Naive thymus-derived CD4-positive, alpha-beta T cell (primary cell): ENCODE measurements around the gene SH2D4B. TPM values are rescaled to one million over a fixed set of nuclear protein-coding genes. Genes with fewer than 3 reads are reported as not detected.
A peak's percentile ranks its signal among the peaks of the same experiment; 100 is the strongest.
"Not testable (repeated sequence)": the region's sequence is repeated elsewhere in the genome, so short reads cannot be mapped to it uniquely, and the experiment has no call there.

Experiments used
- ATAC-seq: fragments of 150-1000 bp; cut with Tn5 transposase; 2 replicates; pipeline ENCODE4 v1.10.0; 2021; ENCODE audit warnings: mild to moderate bottlenecking, moderate library complexity
- CTCF ChIA-PET: fragments of 350-600 bp; sonication (Branson Sonifier 250); formaldehyde crosslinking; loops from one replicate; lab custom pipeline; 2021; ENCODE audit warnings: antibody characterized with exemption; lab: Charles Lee
- POLR2A ChIA-PET: fragments of 350-600 bp; sonication (Branson Sonifier 250); formaldehyde crosslinking; loops from one replicate; lab custom pipeline; 2021; ENCODE audit warnings: antibody characterized with exemption, inconsistent platforms; lab: Charles Lee
- DNase-seq, 9 donors: peaks; one replicate each; pipeline versions ENCODE4 v3.0.0 to v3.0.0-alpha.2; 2020 to 2022; ENCODE audit warnings: mixed read lengths in 1 of 9
- H3K27ac ChIP-seq: one replicate; pipeline ENCODE4 v1.7.0; 2013; ENCODE audit warnings: mild to moderate bottlenecking, low read depth, low read length, moderate library complexity
- H3K27me3 ChIP-seq, 2 donors: one replicate each; pipeline ENCODE4 v1.7.0; 2013; ENCODE audit warnings: low read length in 2 of 2, mild to moderate bottlenecking in 2 of 2, moderate library complexity in 2 of 2; ENCODE audit not compliant: control insufficient read depth in 2 of 2, insufficient read depth in 2 of 2
- H3K36me3 ChIP-seq, 3 experiments: 1 replicate in 2 of 3; 2 replicates in 1 of 3; pipeline ENCODE4 v1.7.0; 2013; ENCODE audit warnings: low read length in 3 of 3, mild to moderate bottlenecking in 3 of 3, moderate library complexity in 1 of 3; ENCODE audit not compliant: insufficient read depth in 3 of 3, control insufficient read depth in 2 of 3
- H3K4me1 ChIP-seq, 2 donors: one replicate each; pipeline ENCODE4 v1.7.0; 2013; ENCODE audit warnings: low read length in 2 of 2, mild to moderate bottlenecking in 2 of 2, moderate library complexity in 1 of 2; ENCODE audit not compliant: control insufficient read depth in 2 of 2, insufficient read depth in 2 of 2
- H3K4me3 ChIP-seq: 2 replicates; pipeline ENCODE4 v1.7.0; 2013; ENCODE audit warnings: mild to moderate bottlenecking, low read length
- H3K9me3 ChIP-seq, 3 experiments: 1 replicate in 2 of 3; 2 replicates in 1 of 3; pipeline ENCODE4 v1.7.0; 2013; ENCODE audit warnings: low read length in 3 of 3; ENCODE audit not compliant: control insufficient read depth in 2 of 3
- H3K27ac Mint-ChIP-seq, 9 donors: one replicate each; pipeline ENCODE4 v1.8.0; 2020 to 2022; ENCODE audit warnings: mixed read lengths in 9 of 9, mild to moderate bottlenecking in 8 of 9, moderate library complexity in 5 of 9, inconsistent platforms in 2 of 9
- H3K27me3 Mint-ChIP-seq, 5 donors: one replicate each; pipeline ENCODE4 v1.8.0; 2021 to 2022; ENCODE audit warnings: mixed read lengths in 5 of 5, mild to moderate bottlenecking in 1 of 5
- H3K36me3 Mint-ChIP-seq, 5 donors: one replicate each; pipeline ENCODE4 v1.8.0; 2020 to 2022; ENCODE audit warnings: mixed read lengths in 5 of 5, mild to moderate bottlenecking in 3 of 5, inconsistent platforms in 1 of 5
- H3K4me1 Mint-ChIP-seq, 7 donors: one replicate each; pipeline ENCODE4 v1.8.0; 2020 to 2022; ENCODE audit warnings: mixed read lengths in 7 of 7, mild to moderate bottlenecking in 3 of 7, inconsistent platforms in 1 of 7
- H3K4me3 Mint-ChIP-seq, 10 donors: one replicate each; pipeline ENCODE4 v1.8.0; 2020 to 2022; ENCODE audit warnings: mild to moderate bottlenecking in 10 of 10, mixed read lengths in 10 of 10, moderate library complexity in 6 of 10, inconsistent platforms in 2 of 10
- H3K9me3 Mint-ChIP-seq, 11 donors: one replicate each; pipeline ENCODE4 v1.8.0; 2020 to 2022; ENCODE audit warnings: mixed read lengths in 11 of 11, mild to moderate bottlenecking in 4 of 11, inconsistent platforms in 1 of 11, moderate library complexity in 1 of 11
- intact Hi-C, 2 donors: fragments of 100-400 bp; cut with micrococcal nuclease; formaldehyde crosslinking; loops; one replicate each; pipeline ENCODE4 v1.15.1; 2023
- polyA plus RNA-seq, 2 donors: library from polyadenylated mRNA; unstranded; fragments of 300-500 nt; fragmentation: Illumina TruSeq; gene quantifications; one replicate each; pipeline ENCODE4 v1.2.3, GENCODE V29; 2021
- total RNA-seq, 6 experiments: library from RNA in 5 of 6; stranded (reverse) in 5 of 6; gene quantifications; 1 replicate in 5 of 6; 2 replicates in 1 of 6; pipeline ENCODE4 v1.2.3 and lab custom pipeline; 2021 to 2026

Gene SH2D4B
- total and polyA plus RNA-seq, 7 experiments from 2014 or later: 0.10 to 0.51 (median 0.14) TPM; not detected in 2

GRCh38 chr10:80529604-80530003 lies 8.1 kb upstream of the SH2D4B start:
- Histone ChIP-seq H3K9me3 (no peaks in the 10 kb centered on the region), H3K27me3 (no peaks in the 10 kb centered on the region), H3K4me1 (peaks cover 39 to 77% of the 10 kb centered on the region in 2 donors), H3K27ac (peak overlapping the region; percentile 60), H3K36me3 (no peaks in the 10 kb centered on the region), H3K4me3 (no peak overlapping the region)
- ATAC-seq (peak; percentile 80), DNase-seq (peak in 7 of 9 donors; percentile 44 to 76 (median 65))
- intact Hi-C loops: loop anchor here (1.0 to 10.0 kb wide), 8 partner anchors 18 to 1085 kb away; partner anchors contain the start of genes ANXA11 (in 1 of the 2) and ZCCHC24 (in 1 of the 2)
- Mint-ChIP-seq H3K36me3 (peaks cover 0 to 22% (median 0%) of the 10 kb centered on the region in 5 donors), H3K4me1 (peaks cover 60 to 82% (median 79%) of the 10 kb centered on the region in 7 donors), H3K27ac (peak overlapping the region; percentile 88 to 97 (median 92)), H3K27me3 (no peaks in the 10 kb centered on the region), H3K4me3 (peak overlapping the region; percentile 56 to 85 (median 73)), H3K9me3 (peaks cover 0 to 2% (median 0%) of the 10 kb centered on the region in 11 donors)
- POLR2A ChIA-PET: interaction anchor here (1.0 to 1.8 kb wide), 4 partner anchors 15 to 65 kb away, joined by 3 to 6 read pairs (median 4); no protein-coding TSS in a partner anchor
- CTCF ChIA-PET: interaction anchor here (0.6 to 3.4 kb wide), 3 partner anchors 18 to 148 kb away, joined by 3 to 22 read pairs (median 4); no protein-coding TSS in a partner anchor

GRCh38 chr10:80530251-80530650 lies 7.5 kb upstream of the SH2D4B start:
- ChIA-PET POLR2A (interaction anchor here (0.6 to 1.3 kb wide), 5 partner anchors 12 to 66 kb away, joined by 3 to 4 read pairs (median 4); no protein-coding TSS in a partner anchor), CTCF (interaction anchor here (0.6 to 3.4 kb wide), 6 partner anchors 18 to 149 kb away, joined by 3 to 22 read pairs (median 4); no protein-coding TSS in a partner anchor)
- H3K9me3 ChIP-seq: no peaks in the 10 kb centered on the region
- no peak overlapping the region for H3K4me3 ChIP-seq
- H3K36me3 ChIP-seq: no peaks in the 10 kb centered on the region
- peak in 6 of 9 donors; percentile 38 to 56 (median 46) for DNase-seq
- no peaks in the 10 kb centered on the region for H3K27me3 ChIP-seq
- H3K4me1 ChIP-seq: peaks cover 39 to 74% of the 10 kb centered on the region in 2 donors
- peaks cover 55 to 77% (median 73%) of the 10 kb centered on the region in 7 donors for H3K4me1 Mint-ChIP-seq
- peaks cover 0 to 22% (median under 1%) of the 10 kb centered on the region in 5 donors for H3K36me3 Mint-ChIP-seq
- no peaks in the 10 kb centered on the region for H3K27me3 Mint-ChIP-seq
- peaks cover 0 to 2% (median 0%) of the 10 kb centered on the region in 11 donors for H3K9me3 Mint-ChIP-seq
- H3K27ac Mint-ChIP-seq: peak overlapping the region; percentile 88 to 97 (median 92)
- peak; percentile 77 for ATAC-seq
- intact Hi-C loops: loop anchor here (1.0 to 10.0 kb wide), 7 partner anchors 19 to 1085 kb away; partner anchors contain the start of gene ZCCHC24 (in 1 of the 2)
- peak overlapping the region; percentile 60 for H3K27ac ChIP-seq
- peak overlapping the region; percentile 56 to 85 (median 73) for H3K4me3 Mint-ChIP-seq

- H3K36me3 ChIP-seq: no peaks in the 10 kb centered on the region
- POLR2A ChIA-PET: interaction anchor here (1.0 to 1.2 kb wide), 4 partner anchors 39 to 87 kb away, joined by 3 to 4 read pairs (median 4); no protein-coding TSS in a partner anchor
- H3K27ac Mint-ChIP-seq: peak overlapping the region; percentile 48 to 96 (median 88)
- H3K27ac ChIP-seq: peak overlapping the region; percentile 60
- CTCF ChIA-PET: interaction anchor here (0.6 to 3.4 kb wide), 5 partner anchors 19 to 78 kb away, joined by 3 to 22 read pairs (median 3); no protein-coding TSS in a partner anchor
- intact Hi-C loops: loop anchor here (1.0 to 10.0 kb wide), 7 partner anchors 20 to 1086 kb away; partner anchors contain the start of gene ZCCHC24 (in 1 of the 2)
- peaks cover 0 to 23% (median 4%) of the 10 kb centered on the region in 5 donors for H3K36me3 Mint-ChIP-seq
- H3K4me3 Mint-ChIP-seq: peak overlapping the region; percentile 39 to 81 (median 68)
- ATAC-seq: no peak
- peaks cover 0 to 2% (median 0%) of the 10 kb centered on the region in 11 donors for H3K9me3 Mint-ChIP-seq
- no peaks in the 10 kb centered on the region for H3K9me3 ChIP-seq
- H3K4me3 ChIP-seq: no peak overlapping the region
- no peaks in the 10 kb centered on the region for H3K27me3 ChIP-seq
- no peaks in the 10 kb centered on the region for H3K27me3 Mint-ChIP-seq
- H3K4me1 ChIP-seq: peaks cover 36 to 69% of the 10 kb centered on the region in 2 donors
- H3K4me1 Mint-ChIP-seq: peaks cover 53 to 76% (median 73%) of the 10 kb centered on the region in 7 donors
- peak in 2 of 9 donors; percentile 26 to 33 for DNase-seq
Measured at GRCh38 chr10:80530816-80531215, 6.9 kb upstream of the SH2D4B start.

- ATAC-seq: no peak
- H3K9me3 Mint-ChIP-seq: peaks cover 0 to 2% (median 0%) of the 10 kb centered on the region in 11 donors
- H3K4me3 Mint-ChIP-seq: peak overlapping the region in 8 of 10 donors; percentile 13 to 71 (median 57)
- POLR2A ChIA-PET: no interaction called here
- Histone ChIP-seq H3K36me3 (no peaks in the 10 kb centered on the region), H3K4me1 (peaks cover 30 to 59% of the 10 kb centered on the region in 2 donors), H3K27ac (peak overlapping the region; percentile 43), H3K27me3 (no peaks in the 10 kb centered on the region), H3K4me3 (no peak overlapping the region), H3K9me3 (no peaks in the 10 kb centered on the region)
- H3K36me3 Mint-ChIP-seq: peaks cover 0 to 20% (median 4%) of the 10 kb centered on the region in 5 donors
- H3K27ac Mint-ChIP-seq: peak overlapping the region; percentile 30 to 96 (median 80)
- no peaks in the 10 kb centered on the region for H3K27me3 Mint-ChIP-seq
- DNase-seq: no peak
- H3K4me1 Mint-ChIP-seq: peaks cover 43 to 73% (median 67%) of the 10 kb centered on the region in 7 donors
- CTCF ChIA-PET: interaction anchor here (0.9 kb wide), 1 partner anchor 88 kb away, joined by 4 read pairs; no protein-coding TSS in a partner anchor
- intact Hi-C loops: loop anchor here (5.0 to 10.0 kb wide), 3 partner anchors 150 to 1088 kb away; partner anchors contain the start of gene ZCCHC24 (in 1 of the 2)
Measured at GRCh38 chr10:80532571-80532970, 5.1 kb upstream of the SH2D4B start.

GRCh38 chr10:80534059-80534458 lies 3.6 kb upstream of the SH2D4B start:
- POLR2A ChIA-PET, DNase-seq, H3K9me3 Mint-ChIP-seq: not testable (repeated sequence)

GRCh38 chr10:80534646-80535045 lies 3.1 kb upstream of the SH2D4B start:
- H3K4me3 Mint-ChIP-seq, H3K9me3 ChIP-seq, H3K36me3 ChIP-seq, ATAC-seq, H3K27me3 Mint-ChIP-seq, CTCF ChIA-PET, H3K36me3 Mint-ChIP-seq, POLR2A ChIA-PET, H3K4me3 ChIP-seq, DNase-seq, H3K27me3 ChIP-seq, H3K27ac Mint-ChIP-seq, H3K27ac ChIP-seq, H3K9me3 Mint-ChIP-seq: not testable (repeated sequence)
- H3K4me1 Mint-ChIP-seq: peaks cover 27 to 54% (median 48%) of the 10 kb centered on the region in 7 donors
- intact Hi-C loops: loop anchor here (1.0 to 10.0 kb wide), 6 partner anchors 23 to 1090 kb away; partner anchors contain the start of gene ZCCHC24 (in 1 of the 2)
- peaks cover 22 to 39% of the 10 kb centered on the region in 2 donors for H3K4me1 ChIP-seq

More at GRCh38 chr10:80534059-80534458, 3.6 kb upstream of the SH2D4B start:
- intact Hi-C loops: loop anchor here (2.0 to 10.0 kb wide), 4 partner anchors 29 to 1089 kb away; partner anchors contain the start of gene ZCCHC24 (in 1 of the 2)
- H3K9me3 ChIP-seq, ATAC-seq, H3K27me3 ChIP-seq, CTCF ChIA-PET, H3K36me3 ChIP-seq, H3K4me3 ChIP-seq, H3K27me3 Mint-ChIP-seq, H3K27ac ChIP-seq, H3K27ac Mint-ChIP-seq, H3K4me3 Mint-ChIP-seq: not testable (repeated sequence)
- peaks cover 31 to 60% (median 54%) of the 10 kb centered on the region in 7 donors for H3K4me1 Mint-ChIP-seq
- peaks cover 0 to 15% (median 4%) of the 10 kb centered on the region in 5 donors for H3K36me3 Mint-ChIP-seq
- H3K4me1 ChIP-seq: peaks cover 28 to 44% of the 10 kb centered on the region in 2 donors
